Mucosa of descending colon (tissue), 3 donors: Measurements from ENCODE around the gene SIK3. TPM values are rescaled to one million over a fixed set of nuclear protein-coding genes. Genes with fewer than 3 reads are reported as not detected.

ENCODE experiments used
- ATAC-seq: fragments of 200-7000 bp; cut with Tn5 transposase; one replicate; pipeline ENCODE4 v1.9.1; 2020; ENCODE audit warnings: mild to moderate bottlenecking, moderate library complexity
- DNase-seq, 3 donors: peaks; one replicate each; pipeline ENCODE4 v3.0.0-alpha.2; 2020
- H3K36me3 ChIP-seq: fragments of 200-600 bp; one replicate; pipeline ENCODE4 v1.8.0; 2021; ENCODE audit warnings: low read depth, mild to moderate bottlenecking
- H3K4me1 ChIP-seq: fragments of 200-600 bp; one replicate; pipeline ENCODE4 v1.8.0; 2021; ENCODE audit warnings: low read depth, mild to moderate bottlenecking
- H3K4me3 ChIP-seq: fragments of 200-600 bp; one replicate; pipeline ENCODE4 v1.8.0; 2021; ENCODE audit warnings: mild to moderate bottlenecking
- H3K9me3 ChIP-seq: fragments of 200-600 bp; one replicate; pipeline ENCODE4 v1.8.0; 2021; ENCODE audit warnings: mild to moderate bottlenecking
- CTCF ChIP-seq: fragments of 200-600 bp; IDR thresholded peaks from one replicate; pipeline ENCODE4 v1.8.0; 2022; ENCODE audit warnings: antibody characterized with exemption, mild to moderate bottlenecking
- intact Hi-C, 2 donors: fragments of 100-400 bp; cut with DNase I in 1 of 2; cut with micrococcal nuclease in 1 of 2; formaldehyde crosslinking; loops; one replicate each; pipeline versions ENCODE4 v1.11.0 to v1.11.1; 2022; cut with DNase I, micrococcal nuclease
- total RNA-seq, 3 donors: library from RNA; stranded (reverse); fragmentation: NEBNext Ultra II Directional in 2 of 3; extraction: Animal tissue kit (Norgen Biotek cat#: 25700) in 2 of 3; gene quantifications; one replicate each; pipeline versions ENCODE4 v1.2.1 to v1.2.4, GENCODE V29; 2021 to 2023
- donor health status: DM: no; HTN: no; CAD: no; lungs with moderate emphysema.
- donor health status: DM: no; HTN: no; CAD: no.
- donor health status: DM: no; HTN: yes; CAD: no.

Gene SIK3
- total RNA-seq, 3 donors from 2014 or later: 28.1 to 55.6 (median 41.8) TPM

GRCh38 chr11:116930177-116930576 is 168.1 kb downstream of the SIK3 start:
- peak in 1 of 3 donors; percentile 53 for DNase-seq

GRCh38 chr11:116929414-116930090 is 168.7 kb downstream of the SIK3 start:
- H3K36me3 ChIP-seq: no peaks in the 10 kb centered on the region
- intact Hi-C loops: no loop called here
- ATAC-seq (no peak), DNase-seq (no peak)
- TF ChIP-seq CTCF: no peak
- no peaks in the 10 kb centered on the region for H3K9me3 ChIP-seq
- no peaks in the 10 kb centered on the region for H3K4me1 ChIP-seq
- H3K4me3 ChIP-seq: no peak overlapping the region

More at GRCh38 chr11:116930177-116930576, 168.1 kb downstream of the SIK3 start:
- H3K4me1 ChIP-seq: no peaks in the 10 kb centered on the region
- intact Hi-C loops: no loop called here
- no peak for TF ChIP-seq CTCF
- no peaks in the 10 kb centered on the region for H3K9me3 ChIP-seq
- H3K36me3 ChIP-seq: no peaks in the 10 kb centered on the region
- ATAC-seq: peak; percentile 53
- no peak overlapping the region for H3K4me3 ChIP-seq

- intact Hi-C loops: no loop called here
- Histone ChIP-seq H3K4me1 (no peaks in the 10 kb centered on the region), H3K4me3 (no peak overlapping the region), H3K36me3 (no peaks in the 10 kb centered on the region), H3K9me3 (no peaks in the 10 kb centered on the region)
- DNase-seq: no peak
- ATAC-seq: no peak
- TF ChIP-seq CTCF: no peak
Measured at GRCh38 chr11:116928845-116929244, 169.4 kb downstream of the SIK3 start.

GRCh38 chr11:116928102-116928777 is 170.0 kb downstream of the SIK3 start:
- no peaks in the 10 kb centered on the region for H3K9me3 ChIP-seq
- TF ChIP-seq CTCF: no peak
- H3K36me3 ChIP-seq: no peaks in the 10 kb centered on the region
- intact Hi-C loops: no loop called here
- H3K4me3 ChIP-seq: no peak overlapping the region
- DNase-seq: no peak
- ATAC-seq: peak; percentile 65
- H3K4me1 ChIP-seq: no peaks in the 10 kb centered on the region

- Histone ChIP-seq H3K36me3 (no peaks in the 10 kb centered on the region), H3K4me1 (no peaks in the 10 kb centered on the region), H3K4me3 (no peak overlapping the region), H3K9me3 (no peaks in the 10 kb centered on the region)
- TF ChIP-seq CTCF: no peak
- no peak for ATAC-seq
- intact Hi-C loops: no loop called here
- no peak for DNase-seq
Measured at GRCh38 chr11:116927163-116927974, 170.9 kb downstream of the SIK3 start.
